ENCODE measurements around the gene ZNF407. TPM values are rescaled to one million over a fixed set of nuclear protein-coding genes. Genes with fewer than 3 reads are reported as not detected.

The ZNF407 gene
- total and polyA plus RNA-seq, 4 donors = 1.9 to 16.5 (median 6.6) TPM

GRCh38 chr18:74880706-74881278 is 283.1 kb downstream of the ZNF407 start:
- no peak overlapping the region for H3K27ac ChIP-seq (ENCODE audit: low read depth in 1 of 2, low read length in 2 of 2)
- no peaks in the 10 kb centered on the region for H3K4me1 ChIP-seq (ENCODE audit: control insufficient read depth in 4 of 4, insufficient read depth in 4 of 4, low read length in 3 of 4)
- TF ChIP-seq MAX (IDR thresholded peaks at IDR 0.05) (no peak), HNF4G (IDR thresholded peaks at IDR 0.05) (no peak)
- H3K27me3 ChIP-seq (ENCODE audit: control insufficient read depth in 4 of 4, insufficient read depth in 4 of 4, low read length in 3 of 4) = no peaks in the 10 kb centered on the region
- no peaks in the 10 kb centered on the region for H3K9me3 ChIP-seq (ENCODE audit: control insufficient read depth in 4 of 4, low read length in 3 of 4)
- no peak overlapping the region for H3K9ac ChIP-seq (ENCODE audit: low read depth in 1 of 2, low read length in 2 of 2)
- DNase-seq (ENCODE audit: low spot score) = no peak
- 88% methylated on average over 12 of the region's 12 CpGs for WGBS
- peaks cover 0 to 9% (median 5%) of the 10 kb centered on the region in 4 donors for H3K36me3 ChIP-seq (ENCODE audit: control insufficient read depth in 4 of 4, insufficient read depth in 3 of 4, low read depth in 1 of 4, low read length in 3 of 4)
- no peak overlapping the region for H3K4me3 ChIP-seq (ENCODE audit: low read depth in 1 of 3, low read length in 3 of 3)

GRCh38 chr18:74892066-74892627 is 294.5 kb downstream of the ZNF407 start:
- Histone ChIP-seq H3K4me3 (ENCODE audit: low read depth in 1 of 3, low read length in 3 of 3) (no peak overlapping the region), H3K4me1 (ENCODE audit: control insufficient read depth in 4 of 4, insufficient read depth in 4 of 4, low read length in 3 of 4) (no peaks in the 10 kb centered on the region), H3K9me3 (ENCODE audit: control insufficient read depth in 4 of 4, low read length in 3 of 4) (no peaks in the 10 kb centered on the region), H3K9ac (ENCODE audit: low read depth in 1 of 2, low read length in 2 of 2) (no peak overlapping the region), H3K27me3 (ENCODE audit: control insufficient read depth in 4 of 4, insufficient read depth in 4 of 4, low read length in 3 of 4) (no peaks in the 10 kb centered on the region), H3K27ac (ENCODE audit: low read depth in 1 of 2, low read length in 2 of 2) (no peak overlapping the region), H3K36me3 (ENCODE audit: control insufficient read depth in 4 of 4, insufficient read depth in 3 of 4, low read depth in 1 of 4, low read length in 3 of 4) (peaks cover 0 to 4% (median 2%) of the 10 kb centered on the region in 4 donors)
- no peak for TF ChIP-seq YY1 (IDR thresholded peaks at IDR 0.05)
- TF ChIP-seq GABPA (IDR thresholded peaks at IDR 0.05 in 1 of 2, conservative IDR thresholded peaks at IDR 0.05 in 1 of 2) = no peak
- TF ChIP-seq FOXA1 (IDR thresholded peaks at IDR 0.05) = no peak
- TF ChIP-seq TAF1 (conservative IDR thresholded peaks at IDR 0.05) = no peak
- no peak for TF ChIP-seq NR2F2 (IDR thresholded peaks at IDR 0.05)
- TF ChIP-seq ATF3 (IDR thresholded peaks at IDR 0.05) = no peak
- no peak for TF ChIP-seq JUND (IDR thresholded peaks at IDR 0.05)
- no peak for TF ChIP-seq REST (IDR thresholded peaks at IDR 0.05)
- no peak for TF ChIP-seq SP1 (IDR thresholded peaks at IDR 0.05)
- no peak for TF ChIP-seq EGR1 (IDR thresholded peaks at IDR 0.05; ENCODE audit: low read depth in 2 of 2)
- TF ChIP-seq HNF4A (conservative IDR thresholded peaks at IDR 0.05) = no peak
- TF ChIP-seq ZBTB33 (IDR thresholded peaks at IDR 0.05) = no peak
- no peak for TF ChIP-seq RAD21 (IDR thresholded peaks at IDR 0.05)
- TF ChIP-seq CTCF (IDR thresholded peaks at IDR 0.05; ENCODE audit: low read depth, low read length, missing input control) = no peak
- no peak for DNase-seq (ENCODE audit: low spot score)
- 95% methylated on average over 11 of the region's 11 CpGs for WGBS
